ENCODE measurements around the gene SMOC1. TPM values are rescaled to one million over a fixed set of nuclear protein-coding genes. Genes with fewer than 3 reads are reported as not detected.

SMOC1 gene
- total and polyA plus RNA-seq, 9 of the 15 experiments (the other 6 are each of a cell fraction or from before 2014, with no cell fraction given), result 0.04 TPM; not detected in 8

- no peak for TF ChIP-seq ARID4B (CRISPR knock-in tag; IDR thresholded peaks at IDR 0.05)
These were observed 103.7 kb downstream of the SMOC1 start (continued) for GRCh38 chr14:69982886-69983285.

GRCh38 chr14:69983317-69983716 lies 104.1 kb downstream of the SMOC1 start:
- Histone ChIP-seq H4K20me1 (replicated peaks; ENCODE audit: control insufficient read depth, insufficient read depth, low read length) (no peaks in the 10 kb centered on the region), H3K79me2 (ENCODE audit: control insufficient read depth, insufficient read depth, low read length) (no peaks in the 10 kb centered on the region), H3K9me3 (replicated peaks; ENCODE audit: control insufficient read depth, insufficient read depth, low read depth, low read length) (no peaks in the 10 kb centered on the region), H3K4me1 (replicated peaks in 1 of 2; ENCODE audit: control insufficient read depth in 2 of 2, insufficient read depth in 2 of 2, low read length in 2 of 2) (no peaks in the 10 kb centered on the region), H3K36me3 (ENCODE audit: control insufficient read depth, insufficient read depth, low read length) (no peaks in the 10 kb centered on the region), H3K4me3 (no peak overlapping the region), H3K9me1 (ENCODE audit: control insufficient read depth, insufficient read depth, low read length) (no peaks in the 10 kb centered on the region), H3K4me2 (ENCODE audit: insufficient read depth, low read length) (no peak overlapping the region), H3K27me3 (ENCODE audit: control insufficient read depth in 2 of 2, insufficient read depth in 2 of 2, low read length in 2 of 2) (peaks cover 0 to 4% of the 10 kb centered on the region in 2 experiments; a peak in 1 of 5 replicates), H3K27ac (ENCODE audit: extremely low read depth, low read depth, low read length) (no peak overlapping the region), H2AFZ (ENCODE audit: low read depth, low read length) (no peak overlapping the region), H3K9ac (ENCODE audit: insufficient read depth in 1 of 2, low read depth in 2 of 2, low read length in 2 of 2) (no peak overlapping the region)
- no peak for ATAC-seq
- 2% methylated on average over 4 of the region's 4 CpGs for WGBS (ENCODE audit: insufficient coverage, low coverage, missing lambda C conversion rate)
- BruUV-seq (replicated peaks), result no TSS peak
- DNase-seq (ENCODE audit: extremely low read depth in 1 of 4, low spot score in 3 of 4), result no peak
- ChIA-PET POLR2A (interaction anchor here (1.1 kb wide), 2 partner anchors 11 to 187 kb away, joined by 3 read pairs; partner anchors contain the start of gene SLC10A1), CTCF (ENCODE audit: low intra/inter-chr PET ratio) (no interaction called here)
- FAIRE-seq, result no peak
- intact Hi-C loops (cut with micrococcal nuclease), result no loop called here
- in situ Hi-C loops (cut with MboI), result no loop called here
- TF ChIP-seq NR2C2 (CRISPR knock-in tag; IDR thresholded peaks at IDR 0.05), result no peak
- no peak for TF ChIP-seq NR2C2 (tag; IDR thresholded peaks at IDR 0.05)
- no peak for TF ChIP-seq ZNF408 (CRISPR knock-in tag; IDR thresholded peaks at IDR 0.05; ENCODE audit: low read depth)
- no peak for TF ChIP-seq IRF9 (tag; IDR thresholded peaks at IDR 0.05)
- no peak for TF ChIP-seq ZNF398 (CRISPR knock-in tag; IDR thresholded peaks at IDR 0.05)
- no peak for TF ChIP-seq MAX (CRISPR knock-in tag; IDR thresholded peaks at IDR 0.05)
- TF ChIP-seq ZNF639 (CRISPR knock-in tag; conservative IDR thresholded peaks at IDR 0.05 in 1 of 2, IDR thresholded peaks at IDR 0.05 in 1 of 2), result no peak
